GM21786 (cell line): Measurements from ENCODE around the gene SIT1.

ENCODE experiments used
- ATAC-seq: cut with Tn5 transposase; IDR thresholded peaks from one replicate; pipeline ENCODE4 v1.9.1; 2021; ENCODE audit not compliant: unreplicated experiment

SIT1 gene

DNA sequence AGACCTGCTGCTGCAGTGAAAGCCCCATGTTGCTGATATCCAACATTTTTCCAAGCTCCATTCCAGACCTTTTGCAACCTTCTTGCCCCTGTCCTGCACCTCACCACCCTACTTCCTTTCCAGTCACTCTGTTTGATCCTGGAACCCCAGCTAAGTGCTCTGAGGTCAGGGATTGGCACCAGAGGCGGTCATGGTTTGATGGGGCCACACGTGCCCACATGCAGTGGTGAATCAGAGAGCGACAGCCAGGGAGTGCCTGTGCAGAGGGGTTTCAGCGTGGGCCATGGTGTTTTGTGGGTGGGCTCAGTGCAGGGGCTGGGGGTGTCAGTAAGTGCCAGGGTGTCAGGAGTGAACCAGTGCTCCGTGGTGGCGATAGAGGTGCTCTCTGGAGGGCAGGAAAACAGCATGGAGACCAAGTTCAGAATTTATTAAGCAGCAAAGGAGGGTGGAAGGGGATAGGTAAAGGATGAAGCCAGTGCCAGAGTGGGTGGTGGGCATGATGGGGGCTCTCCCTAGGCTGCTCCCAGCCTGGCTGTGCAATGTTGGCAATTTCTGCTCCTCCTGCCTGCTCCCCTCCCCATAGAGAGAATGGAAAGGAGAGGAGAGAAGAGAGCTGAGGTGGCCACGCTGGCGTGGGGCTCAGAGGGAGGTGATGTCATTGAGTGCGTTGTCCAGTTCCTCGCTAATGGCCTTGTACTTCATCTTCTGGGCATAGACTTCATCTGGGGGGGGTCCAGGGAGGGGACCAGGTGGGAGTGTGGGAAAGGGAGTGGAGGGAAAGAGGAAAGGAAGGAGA lies 32.0 kb upstream of the SIT1 start:
- ATAC-seq: no peak

GRCh38 chr9:35682051-35682450 lies 31.3 kb upstream of the SIT1 start:
- ATAC-seq: no peak

GRCh38 chr9:35681341-35682002 lies 30.7 kb upstream of the SIT1 start:
- no peak for ATAC-seq

- no peak for ATAC-seq
These were observed 29.8 kb upstream of the SIT1 start for GRCh38 chr9:35680331-35681105.

DNA sequence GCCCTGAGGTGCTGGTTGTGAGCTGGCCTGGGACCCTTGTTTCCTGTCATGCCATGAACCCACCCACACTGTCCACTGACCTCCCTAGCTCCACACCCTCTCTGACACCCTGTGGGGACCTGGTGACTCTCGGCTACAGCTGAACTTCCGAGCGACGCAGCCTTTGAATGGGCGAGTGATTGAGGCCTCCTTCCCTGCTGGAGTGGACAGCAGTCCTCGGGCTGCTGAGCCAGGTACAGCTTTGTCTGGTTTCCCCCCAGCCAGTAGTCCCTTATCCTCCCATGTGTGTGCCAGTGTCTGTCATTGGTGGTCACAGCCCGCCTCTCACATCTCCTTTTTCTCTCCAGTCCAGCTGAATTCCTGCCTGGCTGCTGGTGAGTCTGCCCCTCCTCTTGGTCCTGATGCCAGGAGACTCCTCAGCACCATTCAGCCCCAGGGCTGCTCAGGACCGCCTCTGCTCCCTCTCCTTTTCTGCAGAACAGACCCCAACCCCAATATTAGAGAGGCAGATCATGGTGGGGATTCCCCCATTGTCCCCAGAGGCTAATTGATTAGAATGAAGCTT lies 29.1 kb upstream of the SIT1 start:
- ATAC-seq: no peak

DNA sequence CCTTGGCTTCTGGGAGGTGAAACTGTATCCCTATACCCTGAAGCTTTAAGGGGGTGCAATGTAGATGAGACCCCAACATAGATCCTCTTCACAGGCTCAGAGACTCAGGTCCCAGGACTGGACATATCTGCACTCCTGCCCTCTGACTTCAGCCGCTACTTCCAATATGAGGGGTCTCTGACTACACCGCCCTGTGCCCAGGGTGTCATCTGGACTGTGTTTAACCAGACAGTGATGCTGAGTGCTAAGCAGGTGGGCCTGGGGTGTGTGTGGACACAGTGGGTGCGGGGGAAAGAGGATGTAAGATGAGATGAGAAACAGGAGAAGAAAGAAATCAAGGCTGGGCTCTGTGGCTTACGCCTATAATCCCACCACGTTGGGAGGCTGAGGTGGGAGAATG lies 28.4 kb upstream of the SIT1 start:
- no peak for ATAC-seq

DNA sequence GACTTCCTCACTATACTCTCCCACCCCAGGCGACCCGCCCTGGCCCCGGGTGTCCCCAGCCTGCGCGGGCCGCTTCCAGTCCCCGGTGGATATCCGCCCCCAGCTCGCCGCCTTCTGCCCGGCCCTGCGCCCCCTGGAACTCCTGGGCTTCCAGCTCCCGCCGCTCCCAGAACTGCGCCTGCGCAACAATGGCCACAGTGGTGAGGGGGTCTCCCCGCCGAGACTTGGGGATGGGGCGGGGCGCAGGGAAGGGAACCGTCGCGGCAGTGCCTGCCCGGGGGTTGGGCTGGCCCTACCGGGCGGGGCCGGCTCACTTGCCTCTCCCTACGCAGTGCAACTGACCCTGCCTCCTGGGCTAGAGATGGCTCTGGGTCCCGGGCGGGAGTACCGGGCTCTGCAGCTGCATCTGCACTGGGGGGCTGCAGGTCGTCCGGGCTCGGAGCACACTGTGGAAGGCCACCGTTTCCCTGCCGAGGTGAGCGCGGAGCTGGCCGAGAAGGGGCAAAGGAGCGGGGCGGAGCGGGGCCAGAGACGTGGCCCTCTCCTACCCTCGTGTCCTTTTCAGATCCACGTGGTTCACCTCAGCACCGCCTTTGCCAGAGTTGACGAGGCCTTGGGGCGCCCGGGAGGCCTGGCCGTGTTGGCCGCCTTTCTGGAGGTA lies 25.1 kb upstream of the SIT1 start:
- ATAC-seq: no peak

DNA sequence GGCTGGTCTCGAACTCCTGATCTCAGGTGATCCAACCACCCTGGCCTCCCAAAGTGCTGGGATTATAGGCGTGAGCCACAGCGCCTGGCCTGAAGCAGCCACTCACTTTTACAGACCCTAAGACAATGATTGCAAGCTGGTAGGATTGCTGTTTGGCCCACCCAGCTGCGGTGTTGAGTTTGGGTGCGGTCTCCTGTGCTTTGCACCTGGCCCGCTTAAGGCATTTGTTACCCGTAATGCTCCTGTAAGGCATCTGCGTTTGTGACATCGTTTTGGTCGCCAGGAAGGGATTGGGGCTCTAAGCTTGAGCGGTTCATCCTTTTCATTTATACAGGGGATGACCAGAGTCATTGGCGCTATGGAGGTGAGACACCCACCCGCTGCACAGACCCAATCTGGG lies 24.5 kb upstream of the SIT1 start:
- no peak for ATAC-seq

DNA sequence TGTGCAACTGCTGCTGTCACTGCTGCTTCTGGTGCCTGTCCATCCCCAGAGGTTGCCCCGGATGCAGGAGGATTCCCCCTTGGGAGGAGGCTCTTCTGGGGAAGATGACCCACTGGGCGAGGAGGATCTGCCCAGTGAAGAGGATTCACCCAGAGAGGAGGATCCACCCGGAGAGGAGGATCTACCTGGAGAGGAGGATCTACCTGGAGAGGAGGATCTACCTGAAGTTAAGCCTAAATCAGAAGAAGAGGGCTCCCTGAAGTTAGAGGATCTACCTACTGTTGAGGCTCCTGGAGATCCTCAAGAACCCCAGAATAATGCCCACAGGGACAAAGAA lies 23.3 kb upstream of the SIT1 start:
- no peak for ATAC-seq

DNA sequence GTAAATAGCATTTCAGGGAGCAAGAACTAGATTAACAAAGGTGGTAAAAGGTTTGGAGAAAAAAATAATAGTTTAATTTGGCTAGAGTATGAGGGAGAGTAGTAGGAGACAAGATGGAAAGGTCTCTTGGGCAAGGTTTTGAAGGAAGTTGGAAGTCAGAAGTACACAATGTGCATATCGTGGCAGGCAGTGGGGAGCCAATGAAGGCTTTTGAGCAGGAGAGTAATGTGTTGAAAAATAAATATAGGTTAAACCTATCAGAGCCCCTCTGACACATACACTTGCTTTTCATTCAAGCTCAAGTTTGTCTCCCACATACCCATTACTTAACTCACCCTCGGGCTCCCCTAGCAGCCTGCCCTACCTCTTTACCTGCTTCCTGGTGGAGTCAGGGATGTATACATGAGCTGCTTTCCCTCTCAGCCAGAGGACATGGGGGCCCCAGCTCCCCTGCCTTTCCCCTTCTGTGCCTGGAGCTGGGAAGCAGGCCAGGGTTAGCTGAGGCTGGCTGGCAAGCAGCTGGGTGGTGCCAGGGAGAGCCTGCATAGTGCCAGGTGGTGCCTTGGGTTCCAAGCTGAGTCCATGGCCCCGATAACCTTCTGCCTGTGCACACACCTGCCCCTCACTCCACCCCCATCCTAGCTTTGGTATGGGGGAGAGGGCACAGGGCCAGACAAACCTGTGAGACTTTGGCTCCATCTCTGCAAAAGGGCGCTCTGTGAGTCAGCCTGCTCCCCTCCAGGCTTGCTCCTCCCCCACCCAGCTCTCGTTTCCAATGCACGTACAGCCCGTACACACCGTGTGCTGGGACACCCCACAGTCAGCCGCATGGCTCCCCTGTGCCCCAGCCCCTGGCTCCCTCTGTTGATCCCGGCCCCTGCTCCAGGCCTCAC lies 22.6 kb upstream of the SIT1 start, which contains the start of gene CA9:
Gene CA9 (plus strand): TSS at position 797 of the 893 bp plus-strand sequence. CDS start 32 bp downstream, at position 829.
- no peak for ATAC-seq

- no peak for ATAC-seq
These were observed 18.8 kb upstream of the SIT1 start for GRCh38 chr9:35669331-35670145.

- ATAC-seq: no peak
These were observed 17.2 kb upstream of the SIT1 start for GRCh38 chr9:35667939-35668338.

DNA sequence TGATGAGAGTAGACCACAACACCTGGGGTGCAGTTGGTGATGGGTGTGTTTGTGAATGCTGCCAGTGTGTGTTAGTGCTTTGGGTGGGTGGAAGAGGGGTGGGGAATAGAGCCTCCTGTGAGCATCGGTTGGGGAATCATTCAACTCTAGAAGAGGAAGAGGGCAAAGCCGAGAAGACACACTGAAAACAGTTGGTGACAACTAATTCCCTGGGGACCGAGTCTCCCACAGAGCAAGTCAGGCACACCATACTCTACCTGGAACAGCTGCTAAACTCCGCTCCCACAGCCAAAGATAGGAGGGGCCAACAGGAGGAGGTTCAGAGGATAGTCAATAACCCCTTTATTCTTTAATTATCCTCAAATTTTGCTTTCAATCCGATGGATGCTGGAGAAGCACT lies 15.8 kb upstream of the SIT1 start:
- no peak for ATAC-seq

DNA sequence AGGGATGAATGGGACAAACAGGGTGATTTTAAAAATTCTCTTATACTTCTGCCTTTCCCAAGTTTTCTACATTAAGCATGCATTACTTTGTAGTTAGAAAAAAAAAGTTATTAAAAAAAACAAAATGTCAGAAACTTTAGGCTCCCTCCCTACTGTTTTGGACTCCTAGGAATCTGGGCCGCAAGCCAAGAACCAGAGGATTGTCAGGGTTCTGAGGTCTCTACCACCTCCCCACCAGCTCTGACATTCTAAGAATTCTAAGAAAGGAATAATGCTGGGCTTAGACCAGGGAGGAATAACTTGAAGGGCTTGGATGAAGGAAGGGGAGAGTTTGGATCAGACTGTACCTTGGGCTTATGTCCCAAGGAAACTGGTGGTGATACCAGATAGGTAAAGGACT lies 15.3 kb upstream of the SIT1 start:
- ATAC-seq: no peak

DNA sequence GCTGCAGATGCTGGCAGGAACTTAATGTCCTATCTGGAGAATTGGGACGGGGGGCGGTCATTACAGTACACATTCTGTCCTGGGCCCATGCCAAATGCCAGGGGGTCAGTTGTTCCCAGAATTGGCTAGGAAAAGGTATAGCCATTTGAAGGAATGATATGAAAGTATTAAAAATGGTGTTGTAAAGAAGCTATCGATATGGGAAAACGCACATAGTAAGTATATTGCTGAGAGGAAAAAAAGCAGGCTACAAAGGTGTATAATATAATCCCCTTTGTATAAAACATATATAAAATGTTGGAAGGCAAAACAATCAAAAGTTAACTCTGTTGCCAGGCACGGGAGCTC lies 14.7 kb upstream of the SIT1 start:
- ATAC-seq: no peak

DNA sequence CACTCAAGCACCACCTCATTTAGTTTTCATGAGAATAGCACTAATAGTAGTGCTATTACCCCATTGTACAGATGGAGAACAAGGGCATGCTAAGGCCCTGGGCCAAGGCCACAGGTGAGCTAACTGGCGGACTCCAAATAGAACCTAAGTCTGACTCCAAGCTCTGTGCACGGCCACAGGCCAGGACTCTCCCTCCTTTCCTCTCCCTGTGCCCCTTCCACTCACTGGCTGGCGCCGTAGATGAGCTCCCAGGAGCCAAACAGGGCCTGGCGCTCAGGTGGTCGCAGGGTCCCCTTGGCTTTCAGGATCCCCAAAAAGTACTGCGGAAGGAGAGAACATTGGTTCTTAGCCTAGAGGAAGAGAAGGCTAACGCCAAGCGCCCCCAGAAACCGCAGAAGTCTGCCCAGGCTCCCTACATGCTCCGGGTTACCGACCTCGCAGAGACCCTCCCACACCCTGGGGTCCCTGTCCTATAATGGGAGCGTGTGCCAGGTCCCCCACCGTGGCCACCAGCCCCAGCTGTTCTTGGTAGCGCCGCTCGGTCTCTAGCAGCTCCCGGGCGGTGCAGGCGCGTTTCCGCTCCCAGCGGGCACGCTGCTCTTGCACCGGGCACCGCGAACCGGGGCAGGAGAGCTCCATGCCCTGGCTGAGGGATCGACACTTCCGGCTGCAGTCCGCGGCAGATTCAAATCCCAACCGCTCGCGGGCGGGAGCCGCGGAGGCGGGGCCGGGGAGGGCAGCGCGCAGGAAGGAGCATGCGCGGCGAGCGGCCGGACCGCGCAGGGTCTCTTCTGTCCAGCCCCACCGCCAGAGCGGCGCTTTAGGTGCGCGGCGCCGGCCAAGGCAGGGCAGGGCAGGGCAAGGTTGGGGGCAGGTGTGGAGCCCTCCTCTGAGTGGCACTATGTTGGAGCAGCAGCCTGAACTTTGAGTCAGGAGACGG lies 14.1 kb upstream of the SIT1 start, which contains the start of gene ARHGEF39:
Gene ARHGEF39 (minus strand): TSS at position 665 of the 940 bp plus-strand sequence. CDS start 26 bp downstream, at position 639.
- peak; percentile 76 for ATAC-seq

GRCh38 chr9:35662437-35662836 lies 11.7 kb upstream of the SIT1 start:
- ATAC-seq: no peak

GRCh38 chr9:35661756-35662350 lies 11.1 kb upstream of the SIT1 start:
- no peak for ATAC-seq
